GM12865 (cell line): Measurements from ENCODE around the gene PPIE.
"Not testable (repeated sequence)": the region's sequence is repeated elsewhere in the genome, so short reads cannot be mapped to it uniquely, and the experiment has no call there.

Source experiments
- DNase-seq: peaks from one replicate; pipeline ENCODE4 v3.0.0; 2010; ENCODE audit warnings: low read depth
- H3K4me3 ChIP-seq: 2 replicates; pipeline ENCODE4 v1.5.1; 2011; ENCODE audit warnings: mild to moderate bottlenecking, low read depth, low read length, control low read depth
- TF ChIP-seq, protein P1 (sequence below): IDR thresholded peaks from 2 replicates; pipeline ENCODE4 v1.5.1; 2011; ENCODE audit warnings: low read length, control low read depth, low read depth, inconsistent platforms; ENCODE audit not compliant: insufficient read depth; ENCODE audit errors: missing control alignments

Gene PPIE

DNA sequence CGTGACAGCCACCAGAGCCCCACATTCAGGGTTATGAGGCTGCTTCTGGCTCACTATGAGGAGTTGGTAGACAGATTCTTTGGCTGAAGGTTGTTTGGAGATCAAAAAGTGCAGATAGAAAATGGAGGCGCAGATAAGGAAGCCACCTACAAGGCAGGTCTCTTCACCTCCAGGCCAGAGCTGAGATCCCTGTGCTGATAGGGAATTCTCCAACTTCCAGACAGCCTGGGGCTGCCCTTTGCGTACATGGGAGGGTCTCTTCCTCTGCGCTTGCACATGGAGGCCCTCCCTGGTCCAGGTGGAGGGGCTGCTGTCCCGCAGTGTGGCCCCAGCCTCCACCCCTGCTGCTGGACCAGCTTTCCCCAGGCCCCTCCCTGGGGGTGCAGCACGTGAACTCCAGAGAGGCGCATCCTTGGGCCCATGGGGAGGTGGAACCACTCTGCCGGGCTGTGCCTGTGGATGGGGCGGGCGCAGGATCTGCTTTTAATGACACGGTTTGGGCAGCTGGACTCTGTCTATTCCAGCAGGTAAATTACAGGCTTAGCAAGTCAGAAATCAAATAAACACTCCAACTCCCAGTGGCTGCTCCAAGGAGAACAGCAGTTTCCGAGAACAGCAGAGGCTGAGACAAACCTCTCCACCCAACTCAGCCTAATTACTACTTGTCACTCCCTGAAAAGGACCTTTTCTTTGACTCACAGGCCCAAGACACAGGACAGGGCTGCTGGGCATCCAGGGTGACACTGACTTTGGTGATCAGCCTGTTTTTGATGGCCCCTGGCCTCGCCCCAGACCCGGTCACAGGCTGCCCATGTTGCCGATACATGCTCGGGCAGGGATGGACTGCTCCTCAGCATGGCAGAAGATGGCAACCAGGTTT lies 20.1 kb downstream of the PPIE start:
- no peak for DNase-seq
- no peak overlapping the region for H3K4me3 ChIP-seq
- TF ChIP-seq, protein P1, sequence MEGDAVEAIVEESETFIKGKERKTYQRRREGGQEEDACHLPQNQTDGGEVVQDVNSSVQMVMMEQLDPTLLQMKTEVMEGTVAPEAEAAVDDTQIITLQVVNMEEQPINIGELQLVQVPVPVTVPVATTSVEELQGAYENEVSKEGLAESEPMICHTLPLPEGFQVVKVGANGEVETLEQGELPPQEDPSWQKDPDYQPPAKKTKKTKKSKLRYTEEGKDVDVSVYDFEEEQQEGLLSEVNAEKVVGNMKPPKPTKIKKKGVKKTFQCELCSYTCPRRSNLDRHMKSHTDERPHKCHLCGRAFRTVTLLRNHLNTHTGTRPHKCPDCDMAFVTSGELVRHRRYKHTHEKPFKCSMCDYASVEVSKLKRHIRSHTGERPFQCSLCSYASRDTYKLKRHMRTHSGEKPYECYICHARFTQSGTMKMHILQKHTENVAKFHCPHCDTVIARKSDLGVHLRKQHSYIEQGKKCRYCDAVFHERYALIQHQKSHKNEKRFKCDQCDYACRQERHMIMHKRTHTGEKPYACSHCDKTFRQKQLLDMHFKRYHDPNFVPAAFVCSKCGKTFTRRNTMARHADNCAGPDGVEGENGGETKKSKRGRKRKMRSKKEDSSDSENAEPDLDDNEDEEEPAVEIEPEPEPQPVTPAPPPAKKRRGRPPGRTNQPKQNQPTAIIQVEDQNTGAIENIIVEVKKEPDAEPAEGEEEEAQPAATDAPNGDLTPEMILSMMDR: no peak

DNA sequence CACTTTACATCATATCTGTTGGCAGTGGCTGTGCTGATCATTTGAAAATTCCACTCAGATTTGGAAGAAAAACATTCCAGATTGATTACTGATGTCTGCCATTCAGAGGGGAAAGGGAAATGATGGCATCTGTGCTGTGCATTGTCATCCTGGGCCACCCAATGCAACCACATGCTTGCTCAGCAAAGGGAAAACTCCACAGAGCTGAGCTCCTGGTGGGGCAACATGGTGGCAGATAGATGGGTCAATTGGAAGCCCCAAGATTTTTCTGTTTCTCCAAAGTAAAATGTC lies 20.7 kb downstream of the PPIE start:
- no peak overlapping the region for H3K4me3 ChIP-seq

DNA sequence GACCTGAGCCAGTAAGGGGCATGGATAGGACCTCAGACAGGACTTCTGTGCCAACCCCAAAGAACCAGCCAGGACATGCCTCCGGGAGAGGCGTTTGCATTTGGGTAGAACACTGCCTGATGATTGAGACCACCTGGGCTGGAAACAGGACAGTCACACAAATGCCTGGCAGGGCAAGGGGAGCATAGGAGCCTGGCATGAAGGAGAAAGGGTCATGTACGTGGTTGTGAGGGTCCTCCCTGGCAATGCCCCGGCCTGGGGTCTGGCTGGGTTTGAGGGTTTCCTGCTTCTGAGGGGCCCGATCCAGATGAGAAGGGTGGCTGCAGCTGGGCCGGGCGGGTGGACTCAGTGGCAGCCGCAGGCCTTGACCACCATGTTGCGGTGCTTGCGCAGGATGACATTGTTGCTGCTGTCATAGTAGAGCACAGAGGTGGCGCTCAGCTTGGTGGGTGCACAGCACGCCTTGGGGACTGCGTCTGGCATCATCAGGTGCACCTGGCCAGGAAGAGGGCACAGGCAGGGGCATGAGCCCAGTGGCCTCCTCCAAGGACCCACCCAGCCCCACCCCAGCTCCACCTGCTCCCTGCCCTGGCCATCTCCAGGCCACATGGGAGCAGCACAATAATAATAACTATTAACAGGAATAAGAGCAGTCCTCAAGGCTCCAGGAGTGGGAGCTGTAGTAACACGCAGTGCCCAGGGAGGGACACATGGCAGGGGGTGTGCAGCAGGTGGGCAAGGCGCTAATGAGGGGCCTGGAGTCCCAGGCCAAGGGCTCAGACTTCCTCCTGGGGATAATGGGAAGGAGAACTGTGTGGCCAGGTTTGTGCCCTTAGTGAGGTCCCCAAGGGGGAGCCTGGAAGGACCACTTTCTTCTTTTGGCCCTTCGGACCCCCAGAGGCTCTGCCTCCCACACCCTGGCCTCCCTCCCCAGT lies 21.7 kb downstream of the PPIE start:
- no peak overlapping the region for H3K4me3 ChIP-seq
- no peak for DNase-seq
- TF ChIP-seq, protein P1: no peak

More for the DNA sequence above, 20.7 kb downstream of the PPIE start:
- no peak for DNase-seq
- TF ChIP-seq, protein P1: no peak

DNA sequence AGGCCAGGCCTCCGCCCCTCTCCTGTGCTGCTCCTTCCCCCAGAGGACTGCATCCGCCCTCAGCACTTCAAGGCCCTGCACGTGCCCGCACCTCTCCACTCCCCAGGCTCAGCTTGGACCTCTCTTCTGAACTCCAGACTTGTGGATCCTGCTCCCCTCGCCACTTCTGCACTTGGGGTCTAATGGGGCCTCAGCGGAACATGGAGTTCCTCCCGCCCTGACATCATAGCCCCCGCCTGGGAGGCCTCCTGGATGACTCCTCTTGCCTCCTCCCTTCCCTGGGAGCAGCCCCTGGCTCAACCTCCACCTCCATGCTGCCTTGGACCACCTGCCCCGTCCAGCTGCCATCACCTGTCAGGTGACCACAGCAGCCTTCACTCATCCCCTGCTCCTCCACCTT lies 22.3 kb downstream of the PPIE start:
- DNase-seq: no peak
- TF ChIP-seq, protein P1: no peak
- no peak overlapping the region for H3K4me3 ChIP-seq

DNA sequence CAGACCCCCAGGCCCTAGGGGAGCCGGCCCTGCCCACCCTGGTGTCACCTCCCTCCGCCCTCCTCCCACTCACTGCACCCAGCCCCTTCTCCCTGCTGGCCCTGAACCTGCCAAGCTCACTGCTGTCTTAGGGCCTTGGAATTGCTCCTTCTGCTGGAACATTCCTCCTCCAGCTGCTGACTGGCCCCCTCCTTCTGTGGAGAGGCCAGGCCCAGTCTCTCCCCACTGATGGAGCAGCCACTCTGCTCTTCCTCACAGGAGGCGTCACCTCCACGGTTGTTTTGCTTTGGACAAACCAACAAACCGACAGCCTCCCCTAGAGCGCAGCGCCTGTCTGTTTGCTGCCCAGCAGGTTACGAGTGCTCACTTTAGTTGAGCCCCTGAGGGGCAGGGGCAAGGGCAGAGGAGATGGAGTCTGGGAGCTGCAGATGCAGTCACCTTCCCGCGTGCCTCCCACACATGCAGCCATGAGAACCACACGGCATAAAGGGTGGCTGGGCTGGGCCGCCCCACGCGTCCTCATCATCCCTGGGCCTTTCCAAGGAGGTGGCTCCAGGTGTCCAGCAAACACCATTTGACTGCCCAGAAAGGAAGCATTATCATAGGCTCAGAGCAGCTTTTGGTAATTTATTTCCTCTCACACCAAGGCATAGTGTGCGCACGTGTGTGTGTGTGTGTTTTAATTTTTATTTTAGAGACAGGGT lies 23.0 kb downstream of the PPIE start:
- DNase-seq: no peak
- H3K4me3 ChIP-seq: no peak overlapping the region
- TF ChIP-seq, protein P1: no peak

DNA sequence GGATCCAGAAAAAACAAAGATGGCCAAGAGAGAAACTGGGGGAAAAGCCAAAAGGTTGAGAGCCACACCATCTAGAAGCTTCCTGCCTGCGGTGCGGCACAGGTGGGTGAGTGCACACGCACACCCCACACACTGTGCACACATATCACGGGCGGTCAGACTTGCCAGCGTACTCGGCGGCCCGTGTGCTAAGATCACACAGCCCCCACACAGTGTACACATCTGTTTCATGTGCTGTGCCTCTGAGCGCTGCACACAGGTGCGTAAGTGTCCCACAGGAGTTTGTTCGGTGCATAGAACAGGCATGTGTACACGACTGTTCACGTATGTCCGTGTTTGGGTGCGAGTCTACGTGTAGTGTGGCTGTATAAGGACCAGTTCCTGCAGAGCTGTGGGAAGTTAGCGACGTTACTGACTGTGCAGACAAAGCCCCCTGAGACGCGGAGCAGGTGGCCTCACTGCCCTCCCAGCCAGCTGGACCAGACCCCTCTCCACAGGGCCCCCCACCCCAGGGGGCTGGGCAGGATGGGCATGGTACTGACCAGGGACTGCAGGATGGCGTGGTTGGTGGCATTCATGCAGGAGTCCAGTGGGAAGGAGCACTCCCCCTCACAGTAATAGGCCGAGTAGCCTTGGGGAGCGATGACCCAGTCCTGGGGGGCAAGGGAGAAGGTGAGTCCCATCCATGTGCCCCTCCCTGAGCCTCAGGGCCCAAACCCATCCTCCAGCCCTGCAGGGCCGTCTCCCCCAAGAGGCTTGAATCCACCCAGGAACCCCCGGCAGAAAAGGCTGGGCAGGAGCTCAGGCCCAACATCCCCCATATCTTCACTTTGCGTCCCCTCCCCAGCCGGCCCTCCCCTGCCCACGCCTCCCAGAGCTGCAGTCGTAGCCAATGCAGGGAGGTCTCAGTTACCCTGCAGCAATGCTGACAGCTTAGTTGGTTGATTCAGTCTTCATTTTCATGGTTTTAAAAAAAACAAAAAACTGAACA lies 24.2 kb downstream of the PPIE start:
- no peak overlapping the region for H3K4me3 ChIP-seq
- TF ChIP-seq, protein P1: no peak
- DNase-seq: no peak

DNA sequence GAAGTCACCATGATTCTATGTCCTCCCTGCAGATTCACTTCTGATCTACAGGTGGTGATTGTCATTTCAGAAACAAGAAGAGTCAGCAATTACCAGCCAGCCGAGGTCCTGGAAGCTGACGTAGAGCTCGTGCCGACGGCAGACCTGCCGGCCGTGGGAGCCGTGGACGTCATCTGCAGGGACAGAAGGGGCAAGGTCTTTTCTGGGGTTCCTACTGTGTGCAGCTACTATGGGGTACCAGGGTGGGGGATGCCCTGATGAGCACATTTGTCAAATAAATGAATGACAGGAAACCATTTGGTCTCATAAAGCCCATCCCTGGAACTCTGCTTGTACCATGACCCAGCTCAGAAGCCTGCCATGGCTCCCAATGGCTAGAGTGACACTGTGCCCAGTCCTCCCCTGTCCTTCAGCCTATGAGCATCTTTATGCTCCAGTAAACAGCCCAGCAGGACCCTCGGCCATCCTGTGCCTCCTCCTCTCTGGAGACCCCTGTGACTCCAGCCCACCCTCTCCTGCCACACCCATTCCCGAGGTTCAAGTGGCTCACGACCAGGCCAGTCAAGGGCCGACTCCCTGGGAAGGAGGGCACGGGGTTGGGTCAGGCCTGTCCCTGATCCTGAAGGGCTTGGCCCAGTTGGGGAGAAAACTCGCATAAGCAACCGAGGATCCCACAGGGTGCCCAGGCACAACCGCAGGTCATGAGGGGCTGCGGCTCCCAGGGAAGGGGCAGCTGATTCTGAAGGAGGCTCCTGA lies 25.1 kb downstream of the PPIE start:
- DNase-seq, H3K4me3 ChIP-seq: not testable (repeated sequence)

DNA sequence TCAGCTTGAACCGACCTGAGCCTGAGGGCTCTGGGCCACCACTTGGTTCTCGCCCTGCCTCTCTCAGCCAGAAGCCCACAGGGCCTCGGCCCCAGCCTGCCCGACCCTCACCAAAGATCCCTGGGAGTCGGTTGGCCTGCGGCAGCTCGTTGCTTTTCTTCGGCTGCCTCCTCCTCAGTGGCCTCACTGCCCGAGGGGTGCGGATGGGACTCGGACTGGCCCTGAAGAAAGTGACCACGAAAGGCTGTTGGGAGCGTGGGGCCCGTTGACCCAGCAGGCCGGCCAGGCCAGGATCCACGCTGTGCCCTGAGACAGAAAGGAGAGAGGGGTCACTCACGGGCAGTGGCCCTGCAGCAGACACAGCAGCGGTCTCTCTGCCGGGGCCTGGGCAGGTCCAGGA lies 25.8 kb downstream of the PPIE start:
- not testable (repeated sequence) for DNase-seq

DNA sequence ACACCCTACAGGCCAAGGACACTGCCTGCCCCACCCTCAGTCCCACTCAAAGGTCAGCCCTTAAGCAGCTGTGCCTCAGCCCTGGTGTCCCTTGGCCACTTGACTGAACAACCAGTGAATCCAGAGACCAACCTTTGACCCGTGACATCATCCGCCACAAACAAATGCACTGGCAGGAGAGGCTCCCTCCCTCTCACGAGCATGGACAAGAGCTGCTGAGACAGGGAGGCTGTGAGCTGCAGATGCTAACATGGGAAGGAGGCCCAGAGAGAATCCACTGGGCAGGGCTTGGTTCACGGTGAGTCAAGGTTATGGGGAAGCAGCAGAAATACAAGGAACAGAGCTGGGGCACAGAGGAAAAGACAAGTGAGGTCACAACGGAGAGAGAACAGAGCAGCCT lies 27.8 kb downstream of the PPIE start:
- not testable (repeated sequence) for H3K4me3 ChIP-seq, DNase-seq

More for the DNA sequence above, 25.8 kb downstream of the PPIE start:
- H3K4me3 ChIP-seq: not testable (repeated sequence)
